ENCODE results near the gene DNMT3A. TPM values are rescaled to one million over a fixed set of nuclear protein-coding genes. Genes with fewer than 3 reads are reported as not detected.

DNMT3A gene
- total RNA-seq, 1 donor from 2014 or later = 58.1 TPM

DNA sequence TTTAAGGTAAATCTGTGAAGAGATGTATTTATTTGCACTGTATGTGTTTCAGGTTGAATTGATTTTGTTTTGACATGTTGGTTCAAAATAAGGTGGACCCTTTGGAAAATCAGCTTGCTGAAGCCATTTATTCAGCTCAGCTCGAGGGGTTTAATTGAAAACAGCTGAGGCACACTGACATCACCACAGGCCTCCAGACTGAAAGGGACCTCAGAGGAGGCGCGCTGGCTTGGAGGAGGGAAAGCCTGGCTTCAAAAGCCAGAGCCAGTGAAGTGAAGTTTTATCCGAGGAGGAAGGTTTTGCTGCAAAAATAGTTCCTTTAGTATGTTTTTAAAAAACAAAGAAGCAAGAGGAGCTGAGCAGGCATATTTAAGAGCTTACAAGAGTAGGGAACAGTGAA lies 26.9 kb upstream of the DNMT3A start:
- TF ChIP-seq, protein P1, sequence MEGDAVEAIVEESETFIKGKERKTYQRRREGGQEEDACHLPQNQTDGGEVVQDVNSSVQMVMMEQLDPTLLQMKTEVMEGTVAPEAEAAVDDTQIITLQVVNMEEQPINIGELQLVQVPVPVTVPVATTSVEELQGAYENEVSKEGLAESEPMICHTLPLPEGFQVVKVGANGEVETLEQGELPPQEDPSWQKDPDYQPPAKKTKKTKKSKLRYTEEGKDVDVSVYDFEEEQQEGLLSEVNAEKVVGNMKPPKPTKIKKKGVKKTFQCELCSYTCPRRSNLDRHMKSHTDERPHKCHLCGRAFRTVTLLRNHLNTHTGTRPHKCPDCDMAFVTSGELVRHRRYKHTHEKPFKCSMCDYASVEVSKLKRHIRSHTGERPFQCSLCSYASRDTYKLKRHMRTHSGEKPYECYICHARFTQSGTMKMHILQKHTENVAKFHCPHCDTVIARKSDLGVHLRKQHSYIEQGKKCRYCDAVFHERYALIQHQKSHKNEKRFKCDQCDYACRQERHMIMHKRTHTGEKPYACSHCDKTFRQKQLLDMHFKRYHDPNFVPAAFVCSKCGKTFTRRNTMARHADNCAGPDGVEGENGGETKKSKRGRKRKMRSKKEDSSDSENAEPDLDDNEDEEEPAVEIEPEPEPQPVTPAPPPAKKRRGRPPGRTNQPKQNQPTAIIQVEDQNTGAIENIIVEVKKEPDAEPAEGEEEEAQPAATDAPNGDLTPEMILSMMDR (IDR thresholded peaks at IDR 0.05; ENCODE audit: insufficient read depth, low read depth, low read length) = no peak
- TF ChIP-seq EZH2 (IDR thresholded peaks at IDR 0.05; ENCODE audit: insufficient read depth, low read length) = no peak
- H3K4me1 ChIP-seq (ENCODE audit: insufficient read depth, low read length) = no peaks in the 10 kb centered on the region
- no peaks in the 10 kb centered on the region for H3K9me3 Mint-ChIP-seq (ENCODE audit: unreplicated experiment)
- FAIRE-seq (no peak), DNase-seq (ENCODE audit: low read depth) (peak; percentile 6)
- H2AFZ ChIP-seq (ENCODE audit: low read depth, low read length) = no peak overlapping the region
- H3K9ac ChIP-seq (ENCODE audit: low read length) = no peak overlapping the region
- H3K9me3 ChIP-seq (ENCODE audit: insufficient read depth, low read depth, low read length) = no peaks in the 10 kb centered on the region
- H3K4me3 ChIP-seq (ENCODE audit: insufficient read depth, low read depth, low read length) = no peak overlapping the region
- H3K4me1 Mint-ChIP-seq (ENCODE audit: low read depth, unreplicated experiment) = no peaks in the 10 kb centered on the region
- H3K79me2 ChIP-seq (ENCODE audit: insufficient read depth, low read length) = no peaks in the 10 kb centered on the region
- H3K36me3 Mint-ChIP-seq (ENCODE audit: low read depth, unreplicated experiment) = no peaks in the 10 kb centered on the region
- H3K4me3 Mint-ChIP-seq (ENCODE audit: unreplicated experiment) = no peak overlapping the region
- no peaks in the 10 kb centered on the region for H4K20me1 ChIP-seq (ENCODE audit: insufficient read depth, low read length)
- H3K27ac Mint-ChIP-seq (ENCODE audit: unreplicated experiment) = no peak overlapping the region
- H3K27me3 ChIP-seq (ENCODE audit: insufficient read depth, low read length) = no peaks in the 10 kb centered on the region
- peaks cover 43% of the 10 kb centered on the region for H3K27me3 Mint-ChIP-seq (ENCODE audit: low read depth, unreplicated experiment)
- H3K36me3 ChIP-seq (ENCODE audit: insufficient read depth, low read length) = no peaks in the 10 kb centered on the region
- H3K27ac ChIP-seq (ENCODE audit: low read depth, low read length) = no peak overlapping the region
- no peak overlapping the region for H3K4me2 ChIP-seq (ENCODE audit: low read length)

DNA sequence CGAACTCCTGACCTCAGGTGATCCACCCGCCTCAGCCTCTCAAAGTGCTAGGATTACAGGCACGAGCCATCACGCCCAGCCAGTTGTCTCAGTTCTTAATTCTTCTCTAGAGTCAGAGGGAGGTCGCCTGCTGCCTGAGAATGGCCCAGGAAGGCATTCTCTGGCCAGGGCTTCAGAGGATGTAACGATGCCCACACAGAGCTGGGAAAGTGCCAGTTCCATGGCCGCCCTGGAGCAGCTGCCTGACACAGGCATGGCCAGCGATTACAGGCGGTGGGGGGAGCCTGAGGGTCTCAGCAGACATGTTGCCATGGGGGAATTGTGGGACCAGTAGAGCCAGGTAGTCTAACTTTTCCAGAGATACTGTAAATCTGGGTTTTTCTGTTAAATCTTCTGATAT lies 25.6 kb upstream of the DNMT3A start:
- no peaks in the 10 kb centered on the region for H3K9me3 Mint-ChIP-seq (ENCODE audit: unreplicated experiment)

DNA sequence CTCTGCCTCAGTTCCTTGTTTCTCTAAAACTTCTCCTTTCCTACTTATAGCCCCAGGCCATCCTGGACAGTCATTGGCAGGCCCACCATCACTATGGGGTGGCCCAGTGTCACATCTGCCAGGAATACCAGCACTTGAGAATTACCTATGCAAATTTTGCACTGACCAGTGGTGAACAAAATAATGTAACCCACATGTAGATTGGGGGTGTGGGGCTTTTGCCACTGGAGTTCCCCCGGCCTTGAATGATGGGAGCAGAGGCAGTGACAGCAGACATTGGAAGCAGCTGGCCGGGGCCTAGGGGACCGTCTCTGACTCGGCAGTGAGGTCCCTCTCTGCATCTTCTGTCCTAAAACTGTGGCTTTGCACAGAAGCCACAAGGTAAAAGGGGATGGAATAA lies 24.9 kb upstream of the DNMT3A start:
- TF ChIP-seq, protein P1 (IDR thresholded peaks at IDR 0.05; ENCODE audit: insufficient read depth, low read depth, low read length) = no peak
- no peak for TF ChIP-seq EZH2 (IDR thresholded peaks at IDR 0.05; ENCODE audit: insufficient read depth, low read length)
- no peaks in the 10 kb centered on the region for H3K79me2 ChIP-seq (ENCODE audit: insufficient read depth, low read length)
- no peak overlapping the region for H3K9ac ChIP-seq (ENCODE audit: low read length)
- peaks cover 4% of the 10 kb centered on the region for H3K4me1 ChIP-seq (ENCODE audit: insufficient read depth, low read length)
- H3K27ac ChIP-seq (ENCODE audit: low read depth, low read length) = no peak overlapping the region
- H3K27me3 ChIP-seq (ENCODE audit: insufficient read depth, low read length) = no peaks in the 10 kb centered on the region
- FAIRE-seq (no peak), DNase-seq (ENCODE audit: low read depth) (no peak)
- Mint-ChIP-seq H3K27me3 (ENCODE audit: low read depth, unreplicated experiment) (peaks cover 41% of the 10 kb centered on the region), H3K4me3 (ENCODE audit: unreplicated experiment) (no peak overlapping the region), H3K27ac (ENCODE audit: unreplicated experiment) (no peak overlapping the region), H3K4me1 (ENCODE audit: low read depth, unreplicated experiment) (no peaks in the 10 kb centered on the region), H3K36me3 (ENCODE audit: low read depth, unreplicated experiment) (no peaks in the 10 kb centered on the region), H3K9me3 (ENCODE audit: unreplicated experiment) (no peaks in the 10 kb centered on the region)
- no peak overlapping the region for H3K4me3 ChIP-seq (ENCODE audit: insufficient read depth, low read depth, low read length)
- no peak overlapping the region for H2AFZ ChIP-seq (ENCODE audit: low read depth, low read length)
- H4K20me1 ChIP-seq (ENCODE audit: insufficient read depth, low read length) = no peaks in the 10 kb centered on the region
- H3K9me3 ChIP-seq (ENCODE audit: insufficient read depth, low read depth, low read length) = no peaks in the 10 kb centered on the region
- no peak overlapping the region for H3K4me2 ChIP-seq (ENCODE audit: low read length)
- no peaks in the 10 kb centered on the region for H3K36me3 ChIP-seq (ENCODE audit: insufficient read depth, low read length)

More for the DNA sequence above, 25.6 kb upstream of the DNMT3A start:
- no peak overlapping the region for H3K27ac Mint-ChIP-seq (ENCODE audit: unreplicated experiment)
- H3K4me1 Mint-ChIP-seq (ENCODE audit: low read depth, unreplicated experiment) = no peaks in the 10 kb centered on the region
- TF ChIP-seq EZH2 (IDR thresholded peaks at IDR 0.05; ENCODE audit: insufficient read depth, low read length) = no peak
- TF ChIP-seq, protein P1 (IDR thresholded peaks at IDR 0.05; ENCODE audit: insufficient read depth, low read depth, low read length) = no peak
- H3K4me1 ChIP-seq (ENCODE audit: insufficient read depth, low read length) = peaks cover under 1% of the 10 kb centered on the region
- H3K9me3 ChIP-seq (ENCODE audit: insufficient read depth, low read depth, low read length) = no peaks in the 10 kb centered on the region
- no peaks in the 10 kb centered on the region for H3K27me3 ChIP-seq (ENCODE audit: insufficient read depth, low read length)
- no peak overlapping the region for H3K4me3 Mint-ChIP-seq (ENCODE audit: unreplicated experiment)
- H2AFZ ChIP-seq (ENCODE audit: low read depth, low read length) = no peak overlapping the region
- DNase-seq (ENCODE audit: low read depth) (no peak), FAIRE-seq (no peak)
- no peaks in the 10 kb centered on the region for H3K36me3 Mint-ChIP-seq (ENCODE audit: low read depth, unreplicated experiment)
- no peak overlapping the region for H3K4me3 ChIP-seq (ENCODE audit: insufficient read depth, low read depth, low read length)
- H3K36me3 ChIP-seq (ENCODE audit: insufficient read depth, low read length) = no peaks in the 10 kb centered on the region
- H3K79me2 ChIP-seq (ENCODE audit: insufficient read depth, low read length) = no peaks in the 10 kb centered on the region
- H4K20me1 ChIP-seq (ENCODE audit: insufficient read depth, low read length) = no peaks in the 10 kb centered on the region
- no peak overlapping the region for H3K27ac ChIP-seq (ENCODE audit: low read depth, low read length)
- no peak overlapping the region for H3K4me2 ChIP-seq (ENCODE audit: low read length)
- peaks cover 41% of the 10 kb centered on the region for H3K27me3 Mint-ChIP-seq (ENCODE audit: low read depth, unreplicated experiment)
- no peak overlapping the region for H3K9ac ChIP-seq (ENCODE audit: low read length)
